SK-N-SH (cell line): ENCODE results near the gene CKM. TPM values are rescaled to one million over a fixed set of nuclear protein-coding genes. Genes with fewer than 3 reads are reported as not detected.

Source experiments
- CTCF ChIA-PET: fragments of 300-600, 350-600 bp; formaldehyde crosslinking; extraction: SDS; loops from one replicate; lab custom pipeline; 2021; lab: Yijun Ruan, JAX
- POLR2A ChIA-PET: fragments of 350-600 bp; sonication (Branson Sonifier 250); formaldehyde crosslinking; extraction: SDS; loops from one replicate; lab custom pipeline; 2020; ENCODE audit warnings: antibody characterized with exemption, inconsistent platforms; lab: Yijun Ruan, JAX
- DNase-seq: peaks from one replicate; pipeline ENCODE4 v3.0.0; 2012
- H2AFZ ChIP-seq: fragments of 200-600 bp; sonication (generic); 2 replicates; pipeline ENCODE4 v1.8.1; 2016; ENCODE audit warnings: antibody characterized with exemption, mild to moderate bottlenecking, low read depth
- H3F3A ChIP-seq: fragments of 200-600 bp; sonication (generic); replicated peaks from 2 replicates; pipeline ENCODE3; 2016; ENCODE audit warnings: antibody characterized with exemption, mild to moderate bottlenecking; ENCODE audit not compliant: insufficient read depth
- H3K27ac ChIP-seq, 2 experiments: fragments of 200-500 bp in 1 of 2; fragments of 200-600 bp in 1 of 2; sonication (Bioruptor generic) in 1 of 2; sonication (generic), shearing (Covaris generic) in 1 of 2; 2 replicates each; pipeline versions ENCODE4 v1.5.1 to v1.6.1; 2014 to 2016; ENCODE audit warnings: low read depth in 2 of 2, inconsistent platforms in 1 of 2, low read length in 1 of 2, mild to moderate bottlenecking in 1 of 2, mixed read lengths in 1 of 2
- H3K27me3 ChIP-seq: fragments of 200-600 bp; sonication (generic), shearing (Covaris generic); 2 replicates; pipeline ENCODE4 v1.6.1; 2016; ENCODE audit warnings: mixed run types; ENCODE audit not compliant: insufficient read depth
- H3K36me3 ChIP-seq, 2 experiments: fragments of 200-500 bp in 1 of 2; fragments of 200-600 bp in 1 of 2; sonication (Bioruptor generic) in 1 of 2; sonication (generic) in 1 of 2; replicated peaks in 1 of 2; 2 replicates each; pipeline versions ENCODE3 to v1.5.1; 2014 to 2016; ENCODE audit warnings: low read length in 1 of 2, mild to moderate bottlenecking in 1 of 2; ENCODE audit not compliant: insufficient read depth in 2 of 2, control insufficient read depth in 1 of 2
- H3K4me1 ChIP-seq, 2 experiments: fragments of 200-500 bp in 1 of 2; fragments of 200-600 bp in 1 of 2; sonication (Bioruptor generic) in 1 of 2; sonication (generic), shearing (Covaris generic) in 1 of 2; 2 replicates each; pipeline versions ENCODE4 v1.5.1 to v1.6.1; 2014 to 2016; ENCODE audit warnings: low read depth in 1 of 2, low read length in 1 of 2, mixed run types in 1 of 2; ENCODE audit not compliant: insufficient read depth in 2 of 2, control insufficient read depth in 1 of 2
- H3K4me2 ChIP-seq: fragments of 200-600 bp; sonication (generic), shearing (Covaris generic); 2 replicates; pipeline ENCODE4 v1.6.1; 2017; ENCODE audit warnings: mixed run types
- H3K4me3 ChIP-seq, 2 experiments: fragments of 200-500 bp in 1 of 2; fragments of 200-600 bp in 1 of 2; sonication (Bioruptor generic) in 1 of 2; sonication (generic), shearing (Covaris generic) in 1 of 2; 2 replicates each; pipeline versions ENCODE4 v1.5.1 to v1.8.1; 2014 to 2016; ENCODE audit warnings: low read depth in 2 of 2, inconsistent platforms in 1 of 2, low read length in 1 of 2, mild to moderate bottlenecking in 1 of 2, mixed read lengths in 1 of 2, moderate library complexity in 1 of 2
- H3K79me2 ChIP-seq: fragments of 200-600 bp; sonication (generic); 2 replicates; pipeline ENCODE4 v1.8.1; 2017; ENCODE audit warnings: mild to moderate bottlenecking; ENCODE audit not compliant: insufficient read depth
- H3K9ac ChIP-seq: fragments of 200-600 bp; sonication (generic); 2 replicates; pipeline ENCODE4 v1.6.1; 2017; ENCODE audit warnings: mixed run types
- H3K9me2 ChIP-seq: fragments of 200-600 bp; sonication (generic); 2 replicates; pipeline ENCODE4 v1.6.1; 2017; ENCODE audit warnings: mixed run types
- H3K9me3 ChIP-seq: fragments of 200-600 bp; sonication (generic); 2 replicates; pipeline ENCODE4 v1.6.1; 2017; ENCODE audit warnings: mixed run types, mild to moderate bottlenecking, moderate library complexity
- H4K20me1 ChIP-seq: fragments of 200-600 bp; sonication (generic); 2 replicates; pipeline ENCODE4 v1.6.1; 2017; ENCODE audit warnings: mild to moderate bottlenecking, mixed run types; ENCODE audit not compliant: insufficient read depth
- CTCF ChIP-seq: fragments of 200-600 bp; sonication (generic); IDR thresholded peaks from 2 replicates; pipeline ENCODE4 v1.6.1; 2017; ENCODE audit warnings: antibody characterized with exemption, mild to moderate bottlenecking, moderate library complexity
- EP300 ChIP-seq, 2 experiments: IDR thresholded peaks; 2 replicates each; pipeline versions ENCODE4 v1.4.0 to v1.6.1; 2012; ENCODE audit warnings: borderline replicate concordance in 1 of 2, low read depth in 1 of 2, low read length in 1 of 2
- FOSL2 ChIP-seq: IDR thresholded peaks from 2 replicates; pipeline ENCODE4 v1.4.0; 2012; ENCODE audit warnings: low read depth, mild to moderate bottlenecking, moderate library complexity, borderline replicate concordance
- FOXJ3 ChIP-seq: sonication (generic); formaldehyde crosslinking; IDR thresholded peaks from 2 replicates; pipeline ENCODE4 v1.5.1; 2020; ENCODE audit warnings: mild to moderate bottlenecking, missing genetic modification reagents
- FOXM1 ChIP-seq: IDR thresholded peaks from 2 replicates; pipeline ENCODE4 v1.4.0; 2012; ENCODE audit warnings: low read depth, mild to moderate bottlenecking
- GATA2 ChIP-seq: sonication (generic); formaldehyde crosslinking; IDR thresholded peaks from 2 replicates; pipeline ENCODE4 v1.5.0; 2020; ENCODE audit warnings: mild to moderate bottlenecking, missing genetic modification reagents
- JUND ChIP-seq: IDR thresholded peaks from 2 replicates; pipeline ENCODE4 v1.4.0; 2012
- MXI1 ChIP-seq: IDR thresholded peaks from 2 replicates; pipeline ENCODE4 v1.6.1; 2012; ENCODE audit warnings: mild to moderate bottlenecking, low read depth, low read length, improper control_type of control experiment
- RCOR1 ChIP-seq: fragments of 150-350 bp; IDR thresholded peaks from 2 replicates; pipeline ENCODE4 v1.6.1; 2017; ENCODE audit warnings: antibody characterized with exemption, low read length
- RXRA ChIP-seq: IDR thresholded peaks from 2 replicates; pipeline ENCODE4 v1.4.0; 2012; ENCODE audit warnings: low read depth, mild to moderate bottlenecking, borderline replicate concordance
- SMC3 ChIP-seq: IDR thresholded peaks from 2 replicates; pipeline ENCODE4 v1.6.1; 2012; ENCODE audit warnings: low read depth, low read length, improper control_type of control experiment
- TEAD4 ChIP-seq: IDR thresholded peaks from 2 replicates; pipeline ENCODE4 v1.4.0; 2012; ENCODE audit warnings: mild to moderate bottlenecking, borderline replicate concordance; ENCODE audit not compliant: insufficient read depth
- YY1 ChIP-seq: IDR thresholded peaks from 2 replicates; pipeline ENCODE4 v1.4.0; 2012; ENCODE audit warnings: low read depth, mild to moderate bottlenecking
- WGBS: methylation state at CpG from one replicate; pipeline ENCODE4 v1.1.6; 2017; ENCODE audit warnings: low lambda C conversion rate; 5-methylcytosine and 5-hydroxymethylcytosine counted together
- polyA plus RNA-seq, 3 experiments: library from polyadenylated mRNA; depleted of rRNA; stranded (reverse); fragments of >200 nt; gene quantifications; 2 replicates each; pipeline ENCODE4 v1.2.3, GENCODE V29; 2012
- TF ChIP-seq, protein P1 (sequence below): IDR thresholded peaks from 2 replicates; pipeline ENCODE4 v1.4.0; 2012; ENCODE audit warnings: low read depth, borderline replicate concordance

The CKM gene
- polyA plus RNA-seq, 1 of the 3 experiments (the other 2 are of a cell fraction), result 0.05 TPM

GRCh38 chr19:45258862-45259261, 63.8 kb downstream of the CKM start:
- Histone ChIP-seq H3K27ac (no peak overlapping the region), H2AFZ (no peak overlapping the region), H3K4me1 (peaks cover under 1 to 7% of the 10 kb centered on the region in 2 experiments; a peak in 2 of 4 replicates), H3F3A (peaks cover 4% of the 10 kb centered on the region), H3K9me3 (no peaks in the 10 kb centered on the region), H3K4me3 (no peak overlapping the region), H3K9me2 (no peaks in the 10 kb centered on the region), H4K20me1 (peaks cover 32% of the 10 kb centered on the region), H3K79me2 (peaks cover 50% of the 10 kb centered on the region), H3K4me2 (no peak overlapping the region), H3K27me3 (no peaks in the 10 kb centered on the region), H3K9ac (no peak overlapping the region), H3K36me3 (no peaks in the 10 kb centered on the region)
- 95% methylated on average over 8 of the region's 19 CpGs for WGBS
- ChIA-PET POLR2A (no interaction called here), CTCF (interaction anchor here (0.7 to 1.0 kb wide), 2 partner anchors 14 to 199 kb away, joined by 3 read pairs; no protein-coding TSS in a partner anchor)
- TF ChIP-seq, protein P1, sequence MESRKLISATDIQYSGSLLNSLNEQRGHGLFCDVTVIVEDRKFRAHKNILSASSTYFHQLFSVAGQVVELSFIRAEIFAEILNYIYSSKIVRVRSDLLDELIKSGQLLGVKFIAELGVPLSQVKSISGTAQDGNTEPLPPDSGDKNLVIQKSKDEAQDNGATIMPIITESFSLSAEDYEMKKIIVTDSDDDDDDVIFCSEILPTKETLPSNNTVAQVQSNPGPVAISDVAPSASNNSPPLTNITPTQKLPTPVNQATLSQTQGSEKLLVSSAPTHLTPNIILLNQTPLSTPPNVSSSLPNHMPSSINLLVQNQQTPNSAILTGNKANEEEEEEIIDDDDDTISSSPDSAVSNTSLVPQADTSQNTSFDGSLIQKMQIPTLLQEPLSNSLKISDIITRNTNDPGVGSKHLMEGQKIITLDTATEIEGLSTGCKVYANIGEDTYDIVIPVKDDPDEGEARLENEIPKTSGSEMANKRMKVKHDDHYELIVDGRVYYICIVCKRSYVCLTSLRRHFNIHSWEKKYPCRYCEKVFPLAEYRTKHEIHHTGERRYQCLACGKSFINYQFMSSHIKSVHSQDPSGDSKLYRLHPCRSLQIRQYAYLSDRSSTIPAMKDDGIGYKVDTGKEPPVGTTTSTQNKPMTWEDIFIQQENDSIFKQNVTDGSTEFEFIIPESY, result no peak
- TF ChIP-seq YY1, result no peak
- TF ChIP-seq EP300 (IDR thresholded peaks at IDR 0.05; ENCODE audit: borderline replicate concordance in 1 of 2, low read depth in 1 of 2, low read length in 1 of 2), result no peak
- no peak for TF ChIP-seq TEAD4
- no peak for TF ChIP-seq RXRA
- TF ChIP-seq JUND, result no peak
- no peak for TF ChIP-seq FOXM1
- no peak for TF ChIP-seq FOXJ3 (CRISPR knock-in tag)
- DNase-seq, result no peak

- no peak for DNase-seq
- no peak overlapping the region for H3K27ac ChIP-seq
- 100% methylated on average over 4 of the region's 4 CpGs for WGBS
- no peak overlapping the region for H3K4me3 ChIP-seq
- no peaks in the 10 kb centered on the region for H3K9me2 ChIP-seq
- no peaks in the 10 kb centered on the region for H3K36me3 ChIP-seq
- peaks cover 44% of the 10 kb centered on the region for H4K20me1 ChIP-seq
- no peaks in the 10 kb centered on the region for H3K9me3 ChIP-seq
- peaks cover 10 to 24% of the 10 kb centered on the region in 2 experiments; a peak in 2 of 4 replicates for H3K4me1 ChIP-seq
- TF ChIP-seq FOXM1 (no peak), SMC3 (no peak), MXI1 (no peak), GATA2 (CRISPR knock-in tag) (no peak), EP300 (IDR thresholded peaks at IDR 0.05; ENCODE audit: borderline replicate concordance in 1 of 2, low read depth in 1 of 2, low read length in 1 of 2) (no peak), CTCF (no peak), FOSL2 (no peak), RCOR1 (no peak)
- no peak overlapping the region for H3K9ac ChIP-seq
- H2AFZ ChIP-seq, result no peak overlapping the region
- ChIA-PET CTCF (interaction anchor here (0.7 to 1.5 kb wide), 3 partner anchors 8 to 94 kb away, joined by 3 read pairs; no protein-coding TSS in a partner anchor), POLR2A (interaction anchor here (0.6 kb wide), 1 partner anchor 57 kb away, joined by 5 read pairs; no protein-coding TSS in a partner anchor)
- H3K79me2 ChIP-seq, result peaks cover 69% of the 10 kb centered on the region
- H3K27me3 ChIP-seq, result no peaks in the 10 kb centered on the region
- H3K4me2 ChIP-seq, result no peak overlapping the region
- peaks cover 4% of the 10 kb centered on the region for H3F3A ChIP-seq
Observed at GRCh38 chr19:45256836-45257235, 65.8 kb downstream of the CKM start.

Other genes with a start within 250 kb of the CKM start
- 0.16 and 0.21 TPM in 2 replicates for gene ZNF296, start 246.4 kb downstream of the CKM start, polyA plus RNA-seq (2012; rRNA removed)
- gene GEMIN7, start 243.6 kb downstream of the CKM start, polyA plus RNA-seq (2012; rRNA removed), result 24.2 and 28.7 TPM in 2 replicates
- gene PPP1R37, start 229.7 kb downstream of the CKM start, polyA plus RNA-seq (2012; rRNA removed), result 19.3 and 24.4 TPM in 2 replicates
- 0.06 and 0.12 TPM in 2 replicates for gene NKPD1, start 161.9 kb downstream of the CKM start, polyA plus RNA-seq (2012; rRNA removed)
- 53.0 and 59.0 TPM in 2 replicates for gene TRAPPC6A, start 144.6 kb downstream of the CKM start, polyA plus RNA-seq (2012; rRNA removed)
- 3.0 and 3.7 TPM in 2 replicates for gene BLOC1S3, start 144.1 kb downstream of the CKM start, polyA plus RNA-seq (2012; rRNA removed)
- 0.02 TPM in 1 of 2 replicates, not detected in the other for gene EXOC3L2, start 77.5 kb downstream of the CKM start, polyA plus RNA-seq (2012; rRNA removed)
- 9.8 and 16.3 TPM in 2 replicates for gene MARK4, start 71.6 kb downstream of the CKM start, polyA plus RNA-seq (2012; rRNA removed)
- 0.75 and 1.2 TPM in 2 replicates for gene KLC3, start 17.9 kb upstream of the CKM start, polyA plus RNA-seq (2012; rRNA removed)
- gene ERCC2, start 47.7 kb upstream of the CKM start, polyA plus RNA-seq (2012; rRNA removed), result 62.7 and 72.8 TPM in 2 replicates
- 11.6 and 18.0 TPM in 2 replicates for gene PPP1R13L, start 82.2 kb upstream of the CKM start, polyA plus RNA-seq (2012; rRNA removed)
- 11.0 and 11.9 TPM in 2 replicates for gene POLR1G, start 83.8 kb upstream of the CKM start, polyA plus RNA-seq (2012; rRNA removed)
- gene ERCC1, start 101.0 kb upstream of the CKM start, polyA plus RNA-seq (2012; rRNA removed), result 93.1 and 95.3 TPM in 2 replicates
- gene FOSB, start 145.1 kb upstream of the CKM start, polyA plus RNA-seq (2012; rRNA removed), result 38.4 and 78.2 TPM in 2 replicates
- 6.8 and 7.0 TPM in 2 replicates for gene RTN2, start 174.2 kb upstream of the CKM start, polyA plus RNA-seq (2012; rRNA removed)
- 10.3 and 10.9 TPM in 2 replicates for gene PPM1N, start 175.6 kb upstream of the CKM start, polyA plus RNA-seq (2012; rRNA removed)
- gene VASP, start 184.6 kb upstream of the CKM start, polyA plus RNA-seq (2012; rRNA removed), result 31.6 and 37.8 TPM in 2 replicates